B cell (primary cell): ENCODE results near the gene COL19A1.

ENCODE experiments used
- CTCF ChIP-seq: fragments of 200-600 bp; IDR thresholded peaks from one replicate; pipeline ENCODE4 v1.8.0; 2022; ENCODE audit warnings: antibody characterized with exemption, mild to moderate bottlenecking
- EZH2 ChIP-seq: IDR thresholded peaks from 2 replicates; pipeline ENCODE4 v1.6.1; 2012; ENCODE audit warnings: borderline replicate concordance, low read depth, mild to moderate bottlenecking, moderate library complexity, low read length; ENCODE audit not compliant: insufficient read depth, poor library complexity, severe bottlenecking

GRCh38 chr6:69832558-69832957, 33.8 kb upstream of the COL19A1 start:
- TF ChIP-seq CTCF (no peak), EZH2 (no peak)
